ENCODE data around the gene MAP2K1. TPM values are rescaled to one million over a fixed set of nuclear protein-coding genes. Genes with fewer than 3 reads are reported as not detected.
A peak's percentile ranks its signal among the peaks of the same experiment; 100 is the strongest.
"Not testable (repeated sequence)": the region's sequence is repeated elsewhere in the genome, so short reads cannot be mapped to it uniquely, and the experiment has no call there.

MAP2K1 gene
- total RNA-seq, 2 donors from 2014 or later, result 121 to 134 TPM

GRCh38 chr15:66482539-66482938 is 95.8 kb downstream of the MAP2K1 start:
- Mint-ChIP-seq H3K27ac (peak overlapping the region in 1 of 2 donors; percentile 14), H3K36me3 (peaks cover 21% of the 10 kb centered on the region)
- no peak for DNase-seq (ENCODE audit: low spot score)

GRCh38 chr15:66483131-66483566 is 96.4 kb downstream of the MAP2K1 start:
- Mint-ChIP-seq H3K27ac (peak overlapping the region in 1 of 2 donors; percentile 14), H3K27me3 (no peaks in the 10 kb centered on the region)

More at GRCh38 chr15:66482539-66482938, 95.8 kb downstream of the MAP2K1 start:
- Mint-ChIP-seq H3K9me3 (no peaks in the 10 kb centered on the region), H3K4me3 (no peak overlapping the region), H3K4me1 (ENCODE audit: low read depth in 2 of 2) (peaks cover 13 to 29% of the 10 kb centered on the region in 2 donors), H3K27me3 (no peaks in the 10 kb centered on the region)
- ATAC-seq, result peak in 1 of 2 donors; percentile 19

GRCh38 chr15:66484539-66485112 is 97.9 kb downstream of the MAP2K1 start:
- ATAC-seq (no peak), DNase-seq (ENCODE audit: low spot score) (no peak)
- Mint-ChIP-seq H3K27ac (peak overlapping the region in 1 of 2 donors; percentile 18), H3K36me3 (peaks cover 21% of the 10 kb centered on the region), H3K27me3 (no peaks in the 10 kb centered on the region), H3K9me3 (no peaks in the 10 kb centered on the region), H3K4me3 (no peak overlapping the region), H3K4me1 (ENCODE audit: low read depth in 2 of 2) (peaks cover 13 to 24% of the 10 kb centered on the region in 2 donors)

More at GRCh38 chr15:66483131-66483566, 96.4 kb downstream of the MAP2K1 start:
- DNase-seq (ENCODE audit: low spot score), result no peak
- Mint-ChIP-seq H3K36me3 (peaks cover 21% of the 10 kb centered on the region), H3K4me3 (no peak overlapping the region), H3K9me3 (no peaks in the 10 kb centered on the region), H3K4me1 (ENCODE audit: low read depth in 2 of 2) (peaks cover 13 to 29% of the 10 kb centered on the region in 2 donors)
- ATAC-seq, result peak in 1 of 2 donors; percentile 50

GRCh38 chr15:66486887-66487286 is 100.2 kb downstream of the MAP2K1 start:
- ATAC-seq, result no peak
- Mint-ChIP-seq H3K4me1 (ENCODE audit: low read depth in 2 of 2) (peaks cover 13 to 14% of the 10 kb centered on the region in 2 donors), H3K4me3 (no peak overlapping the region), H3K36me3 (peaks cover 15% of the 10 kb centered on the region), H3K27ac (no peak overlapping the region), H3K27me3 (no peaks in the 10 kb centered on the region), H3K9me3 (no peaks in the 10 kb centered on the region)
- DNase-seq (ENCODE audit: low spot score), result no peak

GRCh38 chr15:66488525-66488924 is 101.8 kb downstream of the MAP2K1 start:
- Mint-ChIP-seq H3K4me1 (ENCODE audit: low read depth in 2 of 2) (peaks cover 0 to 5% of the 10 kb centered on the region in 2 donors), H3K36me3 (peaks cover 7% of the 10 kb centered on the region), H3K27me3 (no peaks in the 10 kb centered on the region), H3K27ac (no peak overlapping the region), H3K4me3 (no peak overlapping the region), H3K9me3 (no peaks in the 10 kb centered on the region)
- ATAC-seq, result no peak
- no peak for DNase-seq (ENCODE audit: low spot score)

GRCh38 chr15:66489179-66489791 is 102.6 kb downstream of the MAP2K1 start:
- Mint-ChIP-seq H3K36me3 (peaks cover 10% of the 10 kb centered on the region), H3K27ac (no peak overlapping the region), H3K4me3 (no peak overlapping the region), H3K4me1 (ENCODE audit: low read depth in 2 of 2) (peaks cover 2 to 7% of the 10 kb centered on the region in 2 donors), H3K9me3 (no peaks in the 10 kb centered on the region), H3K27me3 (no peaks in the 10 kb centered on the region)
- ATAC-seq, result no peak
- DNase-seq (ENCODE audit: low spot score), result no peak

GRCh38 chr15:66491846-66492245 is 105.1 kb downstream of the MAP2K1 start:
- Mint-ChIP-seq H3K9me3 (no peaks in the 10 kb centered on the region), H3K36me3 (peaks cover 18% of the 10 kb centered on the region), H3K27me3 (no peaks in the 10 kb centered on the region), H3K27ac (no peak overlapping the region), H3K4me3 (no peak overlapping the region), H3K4me1 (ENCODE audit: low read depth in 2 of 2) (peaks cover 6 to 13% of the 10 kb centered on the region in 2 donors)
- ATAC-seq (no peak), DNase-seq (ENCODE audit: low spot score) (no peak)

GRCh38 chr15:66494262-66494661 is 107.5 kb downstream of the MAP2K1 start:
- peak overlapping the region; percentile 21 to 27 for H3K27ac Mint-ChIP-seq
- H3K4me3 Mint-ChIP-seq, result no peak overlapping the region
- no peaks in the 10 kb centered on the region for H3K27me3 Mint-ChIP-seq
- peaks cover 16 to 19% of the 10 kb centered on the region in 2 donors for H3K4me1 Mint-ChIP-seq (ENCODE audit: low read depth in 2 of 2)
- no peaks in the 10 kb centered on the region for H3K9me3 Mint-ChIP-seq
- peaks cover 27% of the 10 kb centered on the region for H3K36me3 Mint-ChIP-seq
- DNase-seq (ENCODE audit: low spot score) (no peak), ATAC-seq (no peak)

GRCh38 chr15:66496951-66497501 is 110.3 kb downstream of the MAP2K1 start:
- Mint-ChIP-seq H3K27me3 (no peaks in the 10 kb centered on the region), H3K4me3 (peak overlapping the region; percentile 93), H3K36me3 (peaks cover 39% of the 10 kb centered on the region), H3K9me3 (no peaks in the 10 kb centered on the region), H3K27ac (peak overlapping the region; percentile 85 to 94), H3K4me1 (ENCODE audit: low read depth in 2 of 2) (peaks cover 25 to 29% of the 10 kb centered on the region in 2 donors)
- DNase-seq (ENCODE audit: low spot score), result no peak
- peak; percentile 51 to 56 for ATAC-seq

GRCh38 chr15:66497502-66498455 is 111.1 kb downstream of the MAP2K1 start, which contains the start of gene SNAPC5:
TSS of gene SNAPC5 (minus strand) at chr15:66497762. CDS start at chr15:66497731, 31 bp downstream.
- DNase-seq (ENCODE audit: low spot score), result peak; percentile 97
- Mint-ChIP-seq H3K36me3 (peaks cover 42% of the 10 kb centered on the region), H3K27ac (peak within 1 kb of the TSS; percentile 85 to 94), H3K27me3 (no peaks in the 10 kb centered on the region), H3K4me1 (ENCODE audit: low read depth in 2 of 2) (peaks cover 29 to 32% of the 10 kb centered on the region in 2 donors), H3K4me3 (peak within 1 kb of the TSS; percentile 93), H3K9me3 (no peaks in the 10 kb centered on the region)
- ATAC-seq, result peak; percentile 96 to 97

- H3K27me3 Mint-ChIP-seq, result no peaks in the 10 kb centered on the region
- DNase-seq (ENCODE audit: low spot score) (no peak), ATAC-seq (no peak)
- peak overlapping the region; percentile 85 to 94 for H3K27ac Mint-ChIP-seq
- H3K4me1 Mint-ChIP-seq (ENCODE audit: low read depth in 2 of 2), result peaks cover 34 to 41% of the 10 kb centered on the region in 2 donors
- H3K36me3 Mint-ChIP-seq, result peaks cover 46% of the 10 kb centered on the region
- peak overlapping the region; percentile 93 for H3K4me3 Mint-ChIP-seq
- H3K9me3 Mint-ChIP-seq, result no peaks in the 10 kb centered on the region
These were observed 112.0 kb downstream of the MAP2K1 start for GRCh38 chr15:66498501-66499386.

- not testable (repeated sequence) for ATAC-seq; H3K27me3 Mint-ChIP-seq; DNase-seq (ENCODE audit: low spot score); H3K9me3 Mint-ChIP-seq
- Mint-ChIP-seq H3K36me3 (peaks cover 50% of the 10 kb centered on the region), H3K4me1 (ENCODE audit: low read depth in 2 of 2) (peaks cover 35 to 46% of the 10 kb centered on the region in 2 donors), H3K4me3 (peak overlapping the region; percentile 30), H3K27ac (peak overlapping the region; percentile 15 to 52)
These were observed 113.6 kb downstream of the MAP2K1 start for GRCh38 chr15:66500346-66500745.
